ENCODE measurements around the gene SRGAP3. TPM values are rescaled to one million over a fixed set of nuclear protein-coding genes. Genes with fewer than 3 reads are reported as not detected.
A peak's percentile ranks its signal among the peaks of the same experiment; 100 is the strongest.

Gene SRGAP3
- total and polyA plus RNA-seq, 7 donors = 0.69 to 7.7 (median 5.8) TPM

GRCh38 chr3:9188583-9188982 is 60.9 kb downstream of the SRGAP3 start:
- no peak overlapping the region for H3K27ac ChIP-seq
- DNase-seq = no peak
- intact Hi-C loops (cut with DNase I) = no loop called here
- no peaks in the 10 kb centered on the region for H3K36me3 ChIP-seq
- no peak overlapping the region for H3K4me3 ChIP-seq
- H3K9me3 ChIP-seq = no peaks in the 10 kb centered on the region
- WGBS, 2 donors = 94 to 100% methylated on average over 1 of the region's 1 CpG
- H3K4me1 ChIP-seq = no peaks in the 10 kb centered on the region
- H3K27me3 ChIP-seq = no peaks in the 10 kb centered on the region
- TF ChIP-seq EP300 (IDR thresholded peaks at IDR 0.05) = no peak
- TF ChIP-seq POLR2AphosphoS5 (IDR thresholded peaks at IDR 0.05) = no peak
- no peak for TF ChIP-seq POLR2A (IDR thresholded peaks at IDR 0.05)
- TF ChIP-seq CTCF (IDR thresholded peaks at IDR 0.05) = no peak

- Histone ChIP-seq H3K27me3 (no peaks in the 10 kb centered on the region), H3K36me3 (no peaks in the 10 kb centered on the region), H3K27ac (no peak overlapping the region), H3K4me1 (no peaks in the 10 kb centered on the region), H3K4me3 (no peak overlapping the region), H3K9me3 (no peaks in the 10 kb centered on the region)
- intact Hi-C loops (cut with DNase I) = no loop called here
- WGBS, 2 donors = 92 to 95% methylated on average over 5 of the region's 5 CpGs
- peak; percentile 14 for DNase-seq
- TF ChIP-seq POLR2A (IDR thresholded peaks at IDR 0.05) (no peak), POLR2AphosphoS5 (IDR thresholded peaks at IDR 0.05) (no peak), EP300 (IDR thresholded peaks at IDR 0.05) (no peak)
Measured at GRCh38 chr3:9185701-9186100, 63.7 kb downstream of the SRGAP3 start.

- Histone ChIP-seq H3K9me3 (no peaks in the 10 kb centered on the region), H3K4me1 (no peaks in the 10 kb centered on the region), H3K36me3 (no peaks in the 10 kb centered on the region), H3K4me3 (no peak overlapping the region), H3K27ac (no peak overlapping the region), H3K27me3 (no peaks in the 10 kb centered on the region)
- WGBS, 2 donors = 94 to 98% methylated on average over 3 of the region's 3 CpGs
- no peak for TF ChIP-seq EP300 (IDR thresholded peaks at IDR 0.05)
- TF ChIP-seq POLR2A (IDR thresholded peaks at IDR 0.05) = no peak
- TF ChIP-seq POLR2AphosphoS5 (IDR thresholded peaks at IDR 0.05) = no peak
- no peak for TF ChIP-seq CTCF (IDR thresholded peaks at IDR 0.05)
- intact Hi-C loops (cut with DNase I) = no loop called here
- DNase-seq = peak; percentile 21
Measured at GRCh38 chr3:9185046-9185445, 64.4 kb downstream of the SRGAP3 start.

GRCh38 chr3:9184461-9184835 is 65.0 kb downstream of the SRGAP3 start:
- intact Hi-C loops (cut with DNase I) = no loop called here
- WGBS, 2 donors = 93 to 97% methylated on average over 4 of the region's 4 CpGs
- no peak for DNase-seq
- no peaks in the 10 kb centered on the region for H3K36me3 ChIP-seq
- H3K27ac ChIP-seq = no peak overlapping the region
- TF ChIP-seq CTCF (IDR thresholded peaks at IDR 0.05) = no peak
- TF ChIP-seq POLR2A (IDR thresholded peaks at IDR 0.05) = no peak
- no peak for TF ChIP-seq EP300 (IDR thresholded peaks at IDR 0.05)
- TF ChIP-seq POLR2AphosphoS5 (IDR thresholded peaks at IDR 0.05) = no peak
- H3K4me1 ChIP-seq = no peaks in the 10 kb centered on the region
- H3K9me3 ChIP-seq = no peaks in the 10 kb centered on the region
- no peak overlapping the region for H3K4me3 ChIP-seq
- H3K27me3 ChIP-seq = no peaks in the 10 kb centered on the region

- no peaks in the 10 kb centered on the region for H3K27me3 ChIP-seq
- no peak for DNase-seq
- intact Hi-C loops (cut with DNase I) = no loop called here
- no peaks in the 10 kb centered on the region for H3K36me3 ChIP-seq
- WGBS, 2 donors = 75 to 85% methylated on average over 10 of the region's 10 CpGs
- TF ChIP-seq EP300 (IDR thresholded peaks at IDR 0.05) = no peak
- no peak for TF ChIP-seq POLR2AphosphoS5 (IDR thresholded peaks at IDR 0.05)
- no peak for TF ChIP-seq POLR2A (IDR thresholded peaks at IDR 0.05)
- no peak for TF ChIP-seq CTCF (IDR thresholded peaks at IDR 0.05)
- H3K9me3 ChIP-seq = no peaks in the 10 kb centered on the region
- no peaks in the 10 kb centered on the region for H3K4me1 ChIP-seq
- H3K27ac ChIP-seq = no peak overlapping the region
- H3K4me3 ChIP-seq = no peak overlapping the region
Measured at GRCh38 chr3:9183811-9184460, 65.5 kb downstream of the SRGAP3 start.
